ENCODE measurements around the gene OR2B3.
"Not testable (repeated sequence)": the region's sequence is repeated elsewhere in the genome, so short reads cannot be mapped to it uniquely, and the experiment has no call there.

Gene OR2B3

DNA sequence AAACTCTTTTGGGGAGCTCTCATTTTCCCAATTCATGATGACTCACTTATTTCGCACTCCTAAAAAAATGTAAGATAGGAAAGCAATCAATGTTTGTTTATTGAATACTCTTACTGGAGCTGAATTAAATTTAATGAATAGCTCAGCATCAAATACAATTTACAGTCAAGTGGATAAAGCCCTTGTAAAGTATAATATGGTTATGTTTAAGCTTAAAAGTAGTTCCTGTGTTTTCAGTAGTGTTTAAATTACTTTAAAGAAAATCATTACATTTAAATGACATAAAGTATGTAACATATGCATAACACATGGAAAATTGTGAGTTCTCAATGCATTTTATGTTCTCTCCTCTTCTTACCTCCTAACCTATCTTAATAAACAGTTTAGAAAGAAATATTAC lies at the start of gene OR2B3:
Gene OR2B3 (minus strand): TSS at position 101 of the 400 bp plus-strand sequence. CDS start 65 bp downstream, at position 36.
- no peak for DNase-seq

DNA sequence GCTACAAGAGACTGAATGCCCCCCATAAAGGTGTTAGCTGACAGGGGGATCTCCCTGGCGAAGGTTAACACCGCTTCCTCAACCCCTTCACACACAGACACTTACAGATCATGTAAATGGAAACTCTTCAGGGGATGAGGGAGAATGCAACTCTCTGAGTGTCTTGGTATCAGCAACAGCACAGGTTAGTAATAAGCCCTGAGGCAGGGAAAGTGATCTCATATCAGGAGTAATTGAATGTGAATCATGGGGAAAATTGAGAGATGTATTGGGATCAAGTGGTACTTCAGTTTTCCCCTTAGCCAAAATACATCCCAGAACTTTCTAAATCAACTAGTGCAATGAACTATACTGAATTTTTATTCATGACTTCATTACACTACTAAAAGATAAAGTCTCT lies 44.6 kb upstream of the OR2B3 start:
- DNase-seq, result no peak

GRCh38 chr6:29130644-29131043 lies 43.5 kb upstream of the OR2B3 start:
- no peak for DNase-seq

DNA sequence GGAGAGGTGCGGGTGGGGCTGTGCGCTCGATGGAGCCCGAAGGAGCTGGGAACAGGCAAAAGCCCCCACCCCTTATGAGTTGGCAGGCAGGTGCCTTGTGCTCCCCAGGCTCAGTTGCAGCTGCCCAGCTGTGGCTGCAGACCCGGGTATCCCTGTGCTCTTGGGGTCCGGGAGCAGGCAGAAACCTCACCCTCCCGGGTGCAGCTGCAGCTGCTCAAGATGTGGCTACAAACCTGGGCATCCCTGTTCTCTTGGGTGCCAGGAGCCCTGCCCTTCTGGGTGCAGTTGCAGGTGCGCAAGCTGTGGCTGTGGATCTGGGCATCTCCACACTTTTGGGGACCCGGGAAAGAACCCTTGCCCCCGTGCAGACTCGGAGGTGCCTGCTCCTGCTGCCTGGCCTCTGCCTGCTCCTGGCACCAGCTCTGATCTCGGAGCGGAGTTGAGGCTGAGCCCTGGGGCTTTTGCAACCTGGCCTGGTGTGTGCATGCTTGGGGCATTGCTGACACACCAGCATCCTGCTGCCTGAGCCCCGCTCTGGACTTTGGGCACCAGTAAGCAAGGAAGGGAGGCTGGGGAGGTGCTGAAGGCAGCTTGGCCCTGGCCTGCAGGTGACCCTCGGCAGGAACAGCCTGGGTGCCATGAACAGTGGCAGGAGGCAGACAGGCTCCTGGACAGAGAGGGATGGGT lies 42.4 kb upstream of the OR2B3 start:
- no peak for DNase-seq

- not testable (repeated sequence) for DNase-seq
Observed at GRCh38 chr6:29114964-29115363, 27.9 kb upstream of the OR2B3 start.

GRCh38 chr6:29112135-29112534 lies 25.0 kb upstream of the OR2B3 start:
- DNase-seq, result no peak

DNA sequence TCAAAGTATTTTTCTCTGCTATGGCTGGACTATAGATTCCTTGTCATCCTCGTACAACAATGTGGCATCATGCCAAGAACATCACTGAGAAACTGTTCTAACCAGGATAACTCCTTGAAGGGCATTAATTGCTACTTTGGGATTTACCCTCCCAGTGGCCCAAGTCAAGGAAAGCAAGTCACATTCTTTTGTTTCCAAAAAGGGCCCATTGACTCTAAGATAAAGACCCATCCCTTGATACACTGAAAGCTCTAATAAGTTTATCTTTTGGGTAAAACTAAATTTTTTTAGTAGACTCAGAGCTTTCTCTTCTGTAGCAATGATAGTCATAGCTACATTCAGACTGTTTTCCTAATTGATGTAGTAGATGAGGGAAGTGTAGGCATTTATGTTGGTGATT lies 20.6 kb upstream of the OR2B3 start, which contains the start of gene OR2J3:
Gene OR2J3 (plus strand): TSS at position 301 of the 400 bp plus-strand sequence. CDS start 3,833 bp downstream, outside the sequence.
- DNase-seq, result no peak

DNA sequence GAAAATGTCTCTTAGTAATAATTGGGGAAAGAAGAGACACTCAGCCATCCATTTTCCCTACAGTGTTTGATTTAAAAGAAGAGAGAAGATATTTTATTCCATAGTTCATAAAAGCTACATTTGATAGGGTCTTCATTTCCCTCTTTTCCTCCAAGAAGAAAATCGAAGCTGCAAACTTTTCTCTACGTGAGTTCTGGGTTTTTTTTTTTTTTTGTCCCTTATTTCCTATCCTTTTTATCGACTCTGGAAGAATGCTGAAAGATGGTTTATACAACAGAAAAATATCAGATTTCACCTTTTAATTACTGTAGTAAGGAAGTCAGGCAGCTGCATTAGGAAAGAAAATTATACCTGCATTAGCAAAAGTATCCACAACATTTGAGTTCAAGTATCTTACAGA lies 12.1 kb upstream of the OR2B3 start, which contains the start of gene OR2J1:
Gene OR2J1 (plus strand): TSS at position 301 of the 400 bp plus-strand sequence. CDS start 1,453 bp downstream, outside the sequence.
- DNase-seq, result no peak

DNA sequence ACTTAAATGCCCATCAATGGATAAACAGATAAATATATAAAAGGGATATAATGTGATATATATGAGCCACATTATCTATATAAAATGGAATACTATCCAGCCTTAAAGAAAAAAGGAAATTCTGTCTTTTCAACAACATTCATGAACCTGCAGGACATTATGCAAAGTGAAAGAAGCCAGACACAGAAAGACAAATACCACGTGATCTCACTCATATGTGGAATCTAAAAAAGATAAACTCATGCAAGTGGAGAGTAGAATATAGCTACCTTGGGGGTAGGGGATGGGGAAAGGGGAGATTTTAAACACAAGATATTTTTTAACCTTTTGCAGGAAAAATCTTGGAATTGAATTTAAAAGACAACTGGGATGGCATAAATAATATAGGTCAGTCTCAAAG lies 10.7 kb upstream of the OR2B3 start:
- no peak for DNase-seq

GRCh38 chr6:29092957-29093356 lies 5.8 kb upstream of the OR2B3 start:
- DNase-seq, result no peak

DNA sequence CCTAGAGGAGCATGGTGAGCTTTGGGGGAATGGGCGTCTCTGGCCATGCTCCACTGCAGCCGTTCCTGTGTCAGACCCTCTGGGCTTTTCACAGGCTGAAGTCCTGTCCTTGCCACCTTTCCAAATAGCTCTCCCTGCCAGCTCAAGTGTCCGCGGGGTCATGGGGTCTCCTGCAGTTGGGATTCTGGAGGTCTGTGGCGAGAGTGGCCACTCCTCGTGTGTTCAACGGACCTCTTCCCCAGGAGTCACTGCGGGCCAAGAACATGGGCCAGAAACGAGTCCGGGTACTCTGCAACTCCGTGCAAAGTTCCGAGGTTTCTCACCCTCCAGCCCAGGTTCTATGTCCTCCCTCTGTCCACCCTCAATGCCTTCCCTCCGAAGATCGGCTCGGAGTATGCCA lies 4.7 kb downstream of the OR2B3 start:
- DNase-seq, result no peak

DNA sequence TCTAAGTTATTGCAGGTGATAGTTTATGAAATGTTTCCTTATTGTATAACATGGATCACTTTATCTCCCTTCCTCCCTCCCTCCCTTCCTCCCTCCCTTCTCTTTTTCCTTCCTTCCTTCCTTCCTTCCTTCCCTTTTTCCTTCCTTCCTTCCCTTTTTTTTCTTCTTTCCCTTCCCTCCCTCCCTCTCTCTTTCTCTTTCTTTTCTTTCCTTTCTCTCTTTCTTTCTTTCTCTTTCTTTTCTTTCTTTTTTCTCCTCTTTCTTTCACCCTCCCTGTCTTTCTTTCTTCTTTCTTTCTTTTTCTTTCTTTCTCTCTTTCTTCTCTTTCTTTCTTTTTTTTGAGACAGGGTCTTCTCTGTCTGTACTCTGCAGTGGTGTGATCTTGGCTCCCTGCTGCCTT lies 5.8 kb downstream of the OR2B3 start:
- no peak for DNase-seq

DNA sequence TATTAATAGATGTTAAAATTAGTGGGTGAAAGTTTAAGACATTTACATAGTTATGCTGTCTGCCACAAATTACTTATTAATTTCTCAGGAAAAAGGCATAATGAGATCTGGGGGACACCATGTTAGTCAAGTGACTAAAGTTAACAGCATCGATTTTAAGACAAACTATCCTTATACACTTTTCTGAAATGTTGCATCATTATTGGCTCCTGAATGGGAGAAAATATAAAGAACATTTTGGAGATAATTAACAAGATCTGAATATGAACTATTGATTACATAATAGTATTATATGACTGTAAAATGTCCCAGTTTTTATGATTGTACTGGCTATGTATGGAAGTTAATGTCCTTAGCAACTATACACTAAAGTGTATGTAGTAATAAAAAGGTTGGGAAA lies 7.9 kb downstream of the OR2B3 start:
- DNase-seq, result no peak

GRCh38 chr6:29071831-29072723 lies 15.0 kb downstream of the OR2B3 start:
- DNase-seq, result no peak

DNA sequence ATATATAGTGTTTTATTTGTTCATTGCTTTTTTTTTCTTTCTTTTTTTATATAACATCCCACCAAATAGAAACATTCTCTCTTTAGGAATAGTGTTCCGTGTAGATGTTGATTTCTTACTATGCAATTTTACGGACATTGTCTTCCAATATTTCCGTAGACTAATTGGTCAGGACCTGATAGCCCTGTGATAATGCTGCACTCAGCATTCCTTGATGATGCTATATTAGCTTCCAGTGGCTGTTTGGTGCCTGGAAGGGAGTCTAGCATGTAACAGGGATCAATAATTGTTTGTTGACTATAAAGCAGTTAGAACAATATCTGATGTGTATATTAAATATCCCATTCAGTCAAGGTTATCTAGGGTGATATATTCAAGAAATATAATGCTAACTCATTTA lies 35.4 kb downstream of the OR2B3 start:
- DNase-seq, result no peak

DNA sequence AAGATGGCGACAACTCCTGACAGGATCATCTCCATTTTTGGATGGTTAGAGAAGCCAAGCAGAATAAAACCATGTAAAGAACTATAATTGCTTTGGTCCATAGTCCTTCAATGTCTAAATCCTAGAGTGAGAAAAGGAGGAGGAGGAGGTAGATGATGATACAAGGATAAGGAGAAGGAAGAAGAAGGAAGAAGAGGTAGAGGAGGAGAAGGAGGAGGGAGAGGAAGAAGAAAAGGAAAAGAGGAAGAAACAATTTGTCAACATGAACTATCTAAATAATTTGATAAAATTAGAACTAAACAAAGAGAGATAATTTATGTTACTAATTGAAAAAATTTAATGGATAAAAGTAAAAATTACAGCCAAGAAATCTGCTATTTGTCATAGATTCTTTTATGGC lies 42.0 kb downstream of the OR2B3 start, which contains the start of gene OR2W1:
Gene OR2W1 (minus strand): TSS at position 101 of the 400 bp plus-strand sequence. CDS start 0 bp downstream, at position 101.
- DNase-seq, result no peak

Data from fibroblast of skin of right quadriceps (primary cell).